Upper lobe of left lung (tissue), 6 donors: Measurements from ENCODE around the gene CNTNAP2. TPM values are rescaled to one million over a fixed set of nuclear protein-coding genes. Genes with fewer than 3 reads are reported as not detected.

Experiments
- ATAC-seq, 2 donors: fragments of 200-7000 bp; cut with Tn5 transposase; one replicate each; pipeline ENCODE4 v1.9.1; 2022; ENCODE audit warnings: mild to moderate bottlenecking in 2 of 2, moderate library complexity in 2 of 2; ENCODE audit not compliant: low FRiP score in 2 of 2
- DNase-seq, 2 donors: peaks; one replicate each; pipeline ENCODE4 v3.0.0-alpha.2; 2019 to 2020
- H3K27ac ChIP-seq, 4 donors: fragments of 200-600 bp; sonication (generic); one replicate each; pipeline ENCODE4 v1.5.1; 2016 to 2019
- H3K27me3 ChIP-seq, 4 donors: fragments of 200-600 bp; sonication (generic); one replicate each; pipeline ENCODE4 v1.5.1; 2017 to 2019
- H3K36me3 ChIP-seq, 4 donors: fragments of 200-600 bp; sonication (generic); one replicate each; pipeline ENCODE4 v1.5.1; 2016 to 2019
- H3K4me1 ChIP-seq, 4 donors: fragments of 200-600 bp; sonication (generic); one replicate each; pipeline ENCODE4 v1.5.1; 2018 to 2019
- H3K4me3 ChIP-seq, 4 donors: fragments of 200-600 bp; sonication (generic); one replicate each; pipeline ENCODE4 v1.5.1; 2017 to 2019; ENCODE audit warnings: mild to moderate bottlenecking in 2 of 4, moderate library complexity in 1 of 4
- H3K9me3 ChIP-seq, 4 donors: fragments of 200-600 bp; sonication (generic); one replicate each; pipeline ENCODE4 v1.5.1; 2018 to 2019
- CTCF ChIP-seq, 6 experiments: fragments of 450-650 bp in 4 of 6; fragments of 200-600 bp in 2 of 6; sonication (generic) in 2 of 6; IDR thresholded peaks; one replicate each; pipeline ENCODE4 v1.5.1; 2016 to 2019; ENCODE audit warnings: antibody characterized with exemption in 6 of 6
- EP300 ChIP-seq, 4 donors: sonication (generic); formaldehyde crosslinking; IDR thresholded peaks; one replicate each; pipeline ENCODE4 v1.5.1; 2017; ENCODE audit warnings: antibody characterized with exemption in 4 of 4, control low read depth in 2 of 4
- POLR2A ChIP-seq, 4 donors: fragments of 450-650 bp; IDR thresholded peaks; one replicate each; pipeline ENCODE4 v1.5.1; 2016 to 2017; ENCODE audit warnings: antibody characterized with exemption in 4 of 4, mild to moderate bottlenecking in 2 of 4
- POLR2AphosphoS5 ChIP-seq, 2 donors: sonication (generic); formaldehyde crosslinking; IDR thresholded peaks; one replicate each; pipeline ENCODE4 v1.5.1; 2017; ENCODE audit warnings: antibody characterized with exemption in 2 of 2
- WGBS, 2 donors: methylation state at CpG; one replicate each; pipeline ENCODE4 v1.1.5; 2017 to 2018; 5-methylcytosine and 5-hydroxymethylcytosine counted together
- total RNA-seq, 6 donors: library from RNA; depleted of rRNA in 4 of 6; stranded (reverse); fragments of >200 nt in 4 of 6; gene quantifications; one replicate each; pipeline versions ENCODE4 v1.1.0 to v1.2.1, GENCODE V29; 2016 to 2021
- donor health status: DM: no; HTN: no; CAD: no; lungs with moderate emphysema.
- donor health status: DM: no; HTN: yes; CAD: no; lungs with severe emphysema.

CNTNAP2 gene
- total RNA-seq, 6 donors from 2014 or later = 0.06 to 1.0 (median 0.37) TPM

- Histone ChIP-seq H3K9me3 (no peaks in the 10 kb centered on the region), H3K27ac (no peak overlapping the region), H3K36me3 (no peaks in the 10 kb centered on the region), H3K27me3 (no peaks in the 10 kb centered on the region), H3K4me3 (no peak overlapping the region), H3K4me1 (no peaks in the 10 kb centered on the region)
- no peak for ATAC-seq
- DNase-seq = no peak
- 11 to 13% methylated on average over 1 of the region's 1 CpG for WGBS, 2 donors
- TF ChIP-seq EP300 (IDR thresholded peaks at IDR 0.05) = no peak
- no peak for TF ChIP-seq POLR2A (IDR thresholded peaks at IDR 0.05)
- no peak for TF ChIP-seq CTCF (IDR thresholded peaks at IDR 0.05)
- TF ChIP-seq POLR2AphosphoS5 (IDR thresholded peaks at IDR 0.05) = no peak
Observed at GRCh38 chr7:146937836-146938235, 821.2 kb downstream of the CNTNAP2 start.

GRCh38 chr7:146943483-146943882 lies 826.9 kb downstream of the CNTNAP2 start:
- WGBS, 2 donors = 71 to 74% methylated on average over 2 of the region's 2 CpGs
- no peaks in the 10 kb centered on the region for H3K9me3 ChIP-seq
- no peak for TF ChIP-seq CTCF (IDR thresholded peaks at IDR 0.05)
- no peak for TF ChIP-seq EP300 (IDR thresholded peaks at IDR 0.05)
- TF ChIP-seq POLR2A (IDR thresholded peaks at IDR 0.05) = no peak
- no peak for TF ChIP-seq POLR2AphosphoS5 (IDR thresholded peaks at IDR 0.05)

GRCh38 chr7:146948703-146949102 lies 832.1 kb downstream of the CNTNAP2 start:
- Histone ChIP-seq H3K27ac (no peak overlapping the region), H3K4me3 (no peak overlapping the region), H3K9me3 (no peaks in the 10 kb centered on the region), H3K36me3 (no peaks in the 10 kb centered on the region), H3K27me3 (no peaks in the 10 kb centered on the region), H3K4me1 (no peaks in the 10 kb centered on the region)
- ATAC-seq (no peak), DNase-seq (no peak)
- TF ChIP-seq POLR2A (IDR thresholded peaks at IDR 0.05) (no peak), CTCF (IDR thresholded peaks at IDR 0.05) (no peak), EP300 (IDR thresholded peaks at IDR 0.05) (no peak), POLR2AphosphoS5 (IDR thresholded peaks at IDR 0.05) (no peak)
- WGBS, 2 donors = 50 to 57% methylated on average over 1 of the region's 1 CpG

More at GRCh38 chr7:146943483-146943882, 826.9 kb downstream of the CNTNAP2 start:
- Histone ChIP-seq H3K27me3 (no peaks in the 10 kb centered on the region), H3K4me3 (no peak overlapping the region), H3K4me1 (no peaks in the 10 kb centered on the region), H3K27ac (no peak overlapping the region), H3K36me3 (no peaks in the 10 kb centered on the region)
- ATAC-seq (no peak), DNase-seq (no peak)

GRCh38 chr7:146956321-146956720 lies 839.7 kb downstream of the CNTNAP2 start:
- DNase-seq = no peak
- TF ChIP-seq POLR2AphosphoS5 (IDR thresholded peaks at IDR 0.05) (no peak), EP300 (IDR thresholded peaks at IDR 0.05) (no peak), POLR2A (IDR thresholded peaks at IDR 0.05) (no peak)

GRCh38 chr7:146956853-146957252 lies 840.3 kb downstream of the CNTNAP2 start:
- TF ChIP-seq POLR2A (IDR thresholded peaks at IDR 0.05) (no peak), EP300 (IDR thresholded peaks at IDR 0.05) (no peak), POLR2AphosphoS5 (IDR thresholded peaks at IDR 0.05) (no peak), CTCF (IDR thresholded peaks at IDR 0.05) (no peak)
- Histone ChIP-seq H3K9me3 (no peaks in the 10 kb centered on the region), H3K36me3 (no peaks in the 10 kb centered on the region), H3K4me3 (no peak overlapping the region), H3K4me1 (no peaks in the 10 kb centered on the region), H3K27ac (no peak overlapping the region), H3K27me3 (no peaks in the 10 kb centered on the region)
- 70 to 84% methylated on average over 3 of the region's 3 CpGs for WGBS, 2 donors
- no peak for DNase-seq
- ATAC-seq = no peak

More at GRCh38 chr7:146956321-146956720, 839.7 kb downstream of the CNTNAP2 start:
- Histone ChIP-seq H3K4me1 (no peaks in the 10 kb centered on the region), H3K4me3 (no peak overlapping the region), H3K27me3 (no peaks in the 10 kb centered on the region), H3K9me3 (no peaks in the 10 kb centered on the region), H3K27ac (no peak overlapping the region), H3K36me3 (no peaks in the 10 kb centered on the region)
- ATAC-seq = no peak
